Calu3 (cell line): ENCODE measurements around the gene LNX2. TPM values are rescaled to one million over a fixed set of nuclear protein-coding genes. Genes with fewer than 3 reads are reported as not detected.

Experiments
- BruUV-seq: library from RNA; stranded (reverse); fragments of 400-500 nt; replicated peaks from 2 replicates; lab custom pipeline; 2021; lab: Mats Ljungman, UMichigan
- CTCF ChIA-PET: fragments of 300-600 bp; sonication (Branson Sonifier 250); formaldehyde crosslinking; loops from one replicate; lab custom pipeline; 2022; ENCODE audit warnings: antibody characterized with exemption; lab: Charles Lee
- DNase-seq: peaks from one replicate; pipeline ENCODE4 v3.0.0; 2022
- H3K27ac Mint-ChIP-seq: one replicate; pipeline ENCODE4 v1.8.0; 2022; ENCODE audit warnings: mixed read lengths; ENCODE audit not compliant: unreplicated experiment
- H3K27me3 Mint-ChIP-seq: one replicate; pipeline ENCODE4 v1.8.0; 2022; ENCODE audit warnings: mixed read lengths; ENCODE audit not compliant: unreplicated experiment
- H3K36me3 Mint-ChIP-seq: one replicate; pipeline ENCODE4 v1.8.0; 2022; ENCODE audit warnings: mild to moderate bottlenecking, moderate library complexity, mixed read lengths; ENCODE audit not compliant: insufficient read depth, unreplicated experiment
- H3K4me1 Mint-ChIP-seq: one replicate; pipeline ENCODE4 v1.8.0; 2022; ENCODE audit warnings: mild to moderate bottlenecking, low read depth, mixed read lengths; ENCODE audit not compliant: unreplicated experiment
- H3K4me3 Mint-ChIP-seq: one replicate; pipeline ENCODE4 v1.8.0; 2022; ENCODE audit warnings: mild to moderate bottlenecking, low read depth, moderate library complexity, mixed read lengths; ENCODE audit not compliant: unreplicated experiment
- H3K9me3 Mint-ChIP-seq: one replicate; pipeline ENCODE4 v1.8.0; 2022; ENCODE audit warnings: low read depth, mixed read lengths; ENCODE audit not compliant: unreplicated experiment
- CTCF ChIP-seq: fragments of 200-600 bp; IDR thresholded peaks from one replicate; pipeline ENCODE4 v1.8.0; 2022; ENCODE audit warnings: antibody characterized with exemption; ENCODE audit not compliant: unreplicated experiment
- intact Hi-C: fragments of 100-400 bp; cut with micrococcal nuclease; formaldehyde crosslinking; loops from one replicate; pipeline ENCODE4 v1.10.0; 2022; ENCODE audit not compliant: unreplicated experiment
- total RNA-seq: library from RNA; stranded (reverse); gene quantifications from 2 replicates; pipeline ENCODE4 v1.2.3, GENCODE V29; 2022

The LNX2 gene
- total RNA-seq, 1 experiment from 2014 or later: 11.0 TPM

GRCh38 chr13:27516103-27516502 is 104.2 kb downstream of the LNX2 start:
- Mint-ChIP-seq H3K36me3 (no peaks in the 10 kb centered on the region), H3K27me3 (peaks cover 30% of the 10 kb centered on the region), H3K4me3 (no peak overlapping the region), H3K9me3 (no peaks in the 10 kb centered on the region), H3K4me1 (no peaks in the 10 kb centered on the region), H3K27ac (no peak overlapping the region)
- CTCF ChIA-PET: no interaction called here
- no peak for DNase-seq
- no TSS peak for BruUV-seq
- intact Hi-C loops: no loop called here
- TF ChIP-seq CTCF: no peak

GRCh38 chr13:27510082-27510481 is 110.2 kb downstream of the LNX2 start:
- no peaks in the 10 kb centered on the region for H3K36me3 Mint-ChIP-seq
- H3K4me3 Mint-ChIP-seq: no peak overlapping the region
- no peaks in the 10 kb centered on the region for H3K4me1 Mint-ChIP-seq
- CTCF ChIA-PET: no interaction called here
- no TSS peak for BruUV-seq
- intact Hi-C loops: no loop called here
- no peak overlapping the region for H3K27ac Mint-ChIP-seq
- DNase-seq: no peak
- no peaks in the 10 kb centered on the region for H3K9me3 Mint-ChIP-seq
- TF ChIP-seq CTCF: no peak
- H3K27me3 Mint-ChIP-seq: peaks cover 37% of the 10 kb centered on the region

GRCh38 chr13:27508802-27509201 is 111.5 kb downstream of the LNX2 start:
- Mint-ChIP-seq H3K36me3 (no peaks in the 10 kb centered on the region), H3K27me3 (peaks cover 37% of the 10 kb centered on the region)
- no TSS peak for BruUV-seq

GRCh38 chr13:27505792-27506191 is 114.5 kb downstream of the LNX2 start:
- CTCF ChIA-PET: no interaction called here
- H3K27ac Mint-ChIP-seq: no peak overlapping the region
- no peak overlapping the region for H3K4me3 Mint-ChIP-seq
- H3K27me3 Mint-ChIP-seq: peaks cover 22% of the 10 kb centered on the region
- H3K36me3 Mint-ChIP-seq: no peaks in the 10 kb centered on the region
- DNase-seq: no peak
- H3K4me1 Mint-ChIP-seq: no peaks in the 10 kb centered on the region
- H3K9me3 Mint-ChIP-seq: no peaks in the 10 kb centered on the region
- no TSS peak for BruUV-seq
- intact Hi-C loops: no loop called here
- TF ChIP-seq CTCF: no peak

More at GRCh38 chr13:27508802-27509201, 111.5 kb downstream of the LNX2 start:
- intact Hi-C loops: no loop called here
- Mint-ChIP-seq H3K4me3 (no peak overlapping the region), H3K4me1 (no peaks in the 10 kb centered on the region), H3K9me3 (no peaks in the 10 kb centered on the region), H3K27ac (no peak overlapping the region)
- no peak for TF ChIP-seq CTCF
- DNase-seq: no peak
- CTCF ChIA-PET: no interaction called here
